CD4-positive, CD25-positive, alpha-beta regulatory T cell (primary cell): ENCODE results near the gene SH3TC2. TPM values are rescaled to one million over a fixed set of nuclear protein-coding genes. Genes with fewer than 3 reads are reported as not detected.

Experiments used
- ATAC-seq, 2 donors: fragments of 150-1000 bp; cut with Tn5 transposase; one replicate each; pipeline ENCODE4 v1.10.0; 2021; ENCODE audit warnings: low read depth in 2 of 2, moderate number of reproducible peaks in 2 of 2, moderate library complexity in 1 of 2
- DNase-seq, 3 donors: peaks; one replicate each; pipeline versions ENCODE4 v3.0.0 to v3.0.0-alpha.2; 2012 to 2022; ENCODE audit warnings: mixed read lengths in 1 of 3
- H3K27ac ChIP-seq: one replicate; pipeline ENCODE4 v1.7.0; 2013; ENCODE audit warnings: mild to moderate bottlenecking, low read length; ENCODE audit not compliant: insufficient read depth, poor library complexity, severe bottlenecking
- H3K27me3 ChIP-seq: one replicate; pipeline ENCODE4 v1.7.0; 2013; ENCODE audit warnings: low read length; ENCODE audit not compliant: control insufficient read depth, insufficient read depth
- H3K36me3 ChIP-seq: one replicate; pipeline ENCODE4 v1.7.0; 2013; ENCODE audit warnings: mild to moderate bottlenecking, low read length, moderate library complexity; ENCODE audit not compliant: control insufficient read depth, insufficient read depth
- H3K4me1 ChIP-seq: 2 replicates; pipeline ENCODE4 v1.7.0; 2013; ENCODE audit warnings: mild to moderate bottlenecking, low read length; ENCODE audit not compliant: insufficient read depth, control insufficient read depth, poor library complexity, severe bottlenecking
- H3K4me3 ChIP-seq: one replicate; pipeline ENCODE4 v1.7.0; 2013; ENCODE audit warnings: low read depth, mild to moderate bottlenecking, low read length, moderate library complexity
- H3K9me3 ChIP-seq, 2 experiments: 1 replicate in 1 of 2; 2 replicates in 1 of 2; pipeline ENCODE4 v1.7.0; 2013; ENCODE audit warnings: low read length in 2 of 2, mild to moderate bottlenecking in 1 of 2, moderate library complexity in 1 of 2; ENCODE audit not compliant: control insufficient read depth in 2 of 2
- H3K27ac Mint-ChIP-seq, 3 donors: one replicate each; pipeline ENCODE4 v1.8.0; 2020 to 2022; ENCODE audit warnings: mild to moderate bottlenecking in 3 of 3, mixed read lengths in 3 of 3, moderate library complexity in 2 of 3
- H3K27me3 Mint-ChIP-seq: one replicate; pipeline ENCODE4 v1.8.0; 2022; ENCODE audit warnings: mild to moderate bottlenecking, mixed read lengths
- H3K36me3 Mint-ChIP-seq: one replicate; pipeline ENCODE4 v1.8.0; 2020; ENCODE audit warnings: mixed read lengths
- H3K4me1 Mint-ChIP-seq, 4 donors: one replicate each; pipeline ENCODE4 v1.8.0; 2020 to 2022; ENCODE audit warnings: mixed read lengths in 4 of 4, mild to moderate bottlenecking in 1 of 4
- H3K4me3 Mint-ChIP-seq, 4 donors: one replicate each; pipeline ENCODE4 v1.8.0; 2020 to 2022; ENCODE audit warnings: mild to moderate bottlenecking in 4 of 4, mixed read lengths in 4 of 4, moderate library complexity in 3 of 4
- H3K9me3 Mint-ChIP-seq, 7 donors: one replicate each; pipeline ENCODE4 v1.8.0; 2020 to 2022; ENCODE audit warnings: mixed read lengths in 7 of 7, mild to moderate bottlenecking in 3 of 7, moderate library complexity in 2 of 7
- polyA plus RNA-seq, 4 donors: library from polyadenylated mRNA; unstranded; fragments of 300-500 nt; fragmentation: Illumina TruSeq; gene quantifications; one replicate each; pipeline ENCODE4 v1.2.3, GENCODE V29; 2021
- total RNA-seq: library from RNA; stranded (reverse); gene quantifications from one replicate; pipeline ENCODE4 v1.2.3, GENCODE V29; 2022

Gene SH3TC2
- total and polyA plus RNA-seq, 5 donors from 2014 or later = 0.69 TPM; not detected in 4

DNA sequence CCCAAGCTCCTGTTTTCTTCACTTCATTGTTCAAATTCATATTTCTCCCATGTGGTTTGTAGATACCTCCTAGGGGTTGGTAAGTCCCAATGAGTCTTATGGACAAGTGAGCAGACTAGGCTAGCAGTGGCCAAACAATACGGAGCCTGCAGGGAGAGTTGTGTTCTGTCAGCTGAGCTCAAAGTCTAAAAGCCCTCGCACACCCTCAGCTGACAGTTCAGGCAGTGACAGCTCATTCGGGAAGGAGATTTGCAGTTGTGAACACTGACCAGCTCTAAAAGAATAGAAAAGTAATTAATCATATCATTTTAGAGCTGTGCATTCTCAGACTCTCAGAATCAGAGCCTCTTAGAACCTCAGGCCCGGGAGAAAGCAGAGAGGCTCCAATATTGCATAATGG lies 95.1 kb downstream of the SH3TC2 start:
- ATAC-seq = no peak
- no peak overlapping the region for H3K27ac Mint-ChIP-seq

DNA sequence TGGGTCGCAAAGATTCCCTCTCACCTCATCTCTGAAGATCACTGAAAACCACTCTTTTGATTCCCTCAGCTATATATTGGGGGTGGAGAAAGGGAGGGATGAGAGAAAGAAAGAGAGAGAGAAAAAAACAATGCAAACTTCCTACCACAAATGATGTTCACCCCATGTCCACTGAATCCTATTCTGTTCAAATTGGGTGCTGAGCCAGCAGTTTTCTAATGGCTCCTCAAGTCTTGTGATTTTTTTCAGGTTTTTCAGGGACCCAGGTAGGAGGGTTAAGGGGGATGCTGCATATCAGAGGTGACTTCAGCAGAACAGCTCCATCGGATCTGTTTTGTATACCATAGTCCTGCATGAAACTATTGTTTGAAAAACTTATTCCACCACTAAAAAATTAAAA lies 95.9 kb downstream of the SH3TC2 start:
- no peak for ATAC-seq

More for the DNA sequence above, 95.1 kb downstream of the SH3TC2 start:
- H3K9me3 ChIP-seq = no peaks in the 10 kb centered on the region
- no peak overlapping the region for H3K4me3 ChIP-seq
- H3K27me3 ChIP-seq = no peaks in the 10 kb centered on the region
- H3K36me3 ChIP-seq = no peaks in the 10 kb centered on the region
- Mint-ChIP-seq H3K36me3 (no peaks in the 10 kb centered on the region), H3K9me3 (no peaks in the 10 kb centered on the region), H3K4me1 (peaks cover 0 to 4% (median 0%) of the 10 kb centered on the region in 4 donors), H3K27me3 (peaks cover 5% of the 10 kb centered on the region), H3K4me3 (no peak overlapping the region)
- DNase-seq = no peak
- H3K4me1 ChIP-seq = no peaks in the 10 kb centered on the region
- H3K27ac ChIP-seq = no peak overlapping the region

DNA sequence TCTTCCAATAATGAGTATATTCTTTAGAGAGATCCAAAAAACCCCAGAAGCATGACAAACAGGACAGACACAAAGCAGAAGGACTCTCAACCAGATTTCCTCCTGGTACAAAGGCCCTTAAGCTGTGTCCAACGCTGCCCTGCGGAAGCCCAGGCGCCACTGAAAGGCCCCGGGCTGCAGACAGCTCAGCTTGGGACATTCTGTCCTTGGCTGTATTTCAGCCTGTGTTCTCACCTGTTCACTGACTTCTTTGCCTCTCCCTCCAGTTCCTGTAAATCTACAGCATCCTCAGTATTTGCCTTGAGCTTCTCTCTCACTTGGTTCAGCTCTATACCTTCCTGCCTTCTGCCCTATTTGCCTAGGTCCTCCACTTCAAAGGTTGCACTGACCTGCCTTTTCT lies 96.5 kb downstream of the SH3TC2 start:
- DNase-seq (no peak), ATAC-seq (no peak)
- H3K4me3 ChIP-seq = no peak overlapping the region
- Mint-ChIP-seq H3K36me3 (no peaks in the 10 kb centered on the region), H3K27me3 (peaks cover 5% of the 10 kb centered on the region), H3K9me3 (no peaks in the 10 kb centered on the region), H3K4me3 (no peak overlapping the region), H3K27ac (no peak overlapping the region), H3K4me1 (peaks cover 0 to 4% (median 0%) of the 10 kb centered on the region in 4 donors)
- no peak overlapping the region for H3K27ac ChIP-seq
- no peaks in the 10 kb centered on the region for H3K9me3 ChIP-seq
- no peaks in the 10 kb centered on the region for H3K4me1 ChIP-seq
- no peaks in the 10 kb centered on the region for H3K36me3 ChIP-seq
- H3K27me3 ChIP-seq = no peaks in the 10 kb centered on the region

More for the DNA sequence above, 95.9 kb downstream of the SH3TC2 start:
- H3K36me3 ChIP-seq = no peaks in the 10 kb centered on the region
- Mint-ChIP-seq H3K4me1 (peaks cover 0 to 4% (median 0%) of the 10 kb centered on the region in 4 donors), H3K36me3 (no peaks in the 10 kb centered on the region), H3K27ac (no peak overlapping the region), H3K27me3 (peaks cover 5% of the 10 kb centered on the region), H3K9me3 (no peaks in the 10 kb centered on the region), H3K4me3 (no peak overlapping the region)
- H3K4me1 ChIP-seq = no peaks in the 10 kb centered on the region
- no peaks in the 10 kb centered on the region for H3K27me3 ChIP-seq
- no peak overlapping the region for H3K27ac ChIP-seq
- DNase-seq = no peak
- no peaks in the 10 kb centered on the region for H3K9me3 ChIP-seq
- H3K4me3 ChIP-seq = no peak overlapping the region

DNA sequence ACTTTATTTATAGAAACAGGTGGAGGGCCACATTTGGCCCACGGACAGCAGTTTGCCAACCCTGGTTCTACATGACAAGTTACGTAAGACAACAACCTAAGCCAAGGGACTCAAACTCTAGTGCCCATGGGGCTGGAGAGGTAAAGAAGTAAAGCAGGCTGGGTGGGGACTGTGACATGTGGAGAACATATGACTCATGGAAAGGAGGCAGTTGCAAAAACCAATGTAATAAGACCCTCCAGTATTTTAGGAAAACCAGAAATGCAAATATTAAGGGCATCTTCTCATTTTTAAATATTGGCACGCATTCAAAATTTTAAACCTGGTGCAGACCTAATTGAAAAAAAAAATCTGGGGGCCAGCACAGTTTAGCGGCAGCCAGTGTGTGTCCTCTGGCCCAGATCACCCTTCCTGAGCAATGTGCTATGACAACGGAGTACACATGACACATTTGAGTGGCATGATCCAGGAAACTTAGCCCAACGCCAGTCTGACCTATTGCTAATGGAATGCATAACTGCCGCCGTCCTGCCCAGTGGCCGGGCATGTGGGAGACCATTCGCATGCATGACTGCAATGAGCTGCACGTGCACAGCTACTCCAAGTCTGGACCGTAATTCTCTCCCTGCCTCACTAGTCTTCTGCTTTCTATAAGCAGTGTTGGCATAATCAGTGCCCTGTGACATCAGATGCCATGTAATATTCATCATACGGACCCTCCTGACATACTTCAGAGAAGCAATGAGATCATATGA lies 97.2 kb downstream of the SH3TC2 start:
- H3K27ac Mint-ChIP-seq = no peak overlapping the region
- H3K27me3 Mint-ChIP-seq = peaks cover 5% of the 10 kb centered on the region
- H3K4me3 ChIP-seq = no peak overlapping the region
- no peaks in the 10 kb centered on the region for H3K36me3 ChIP-seq
- DNase-seq = no peak
- no peaks in the 10 kb centered on the region for H3K36me3 Mint-ChIP-seq
- no peak overlapping the region for H3K4me3 Mint-ChIP-seq
- H3K9me3 Mint-ChIP-seq = no peaks in the 10 kb centered on the region
- H3K9me3 ChIP-seq = no peaks in the 10 kb centered on the region
- H3K27ac ChIP-seq = no peak overlapping the region
- no peaks in the 10 kb centered on the region for H3K4me1 ChIP-seq
- ATAC-seq = no peak
- H3K4me1 Mint-ChIP-seq = peaks cover 0 to 4% (median 0%) of the 10 kb centered on the region in 4 donors
- H3K27me3 ChIP-seq = no peaks in the 10 kb centered on the region

DNA sequence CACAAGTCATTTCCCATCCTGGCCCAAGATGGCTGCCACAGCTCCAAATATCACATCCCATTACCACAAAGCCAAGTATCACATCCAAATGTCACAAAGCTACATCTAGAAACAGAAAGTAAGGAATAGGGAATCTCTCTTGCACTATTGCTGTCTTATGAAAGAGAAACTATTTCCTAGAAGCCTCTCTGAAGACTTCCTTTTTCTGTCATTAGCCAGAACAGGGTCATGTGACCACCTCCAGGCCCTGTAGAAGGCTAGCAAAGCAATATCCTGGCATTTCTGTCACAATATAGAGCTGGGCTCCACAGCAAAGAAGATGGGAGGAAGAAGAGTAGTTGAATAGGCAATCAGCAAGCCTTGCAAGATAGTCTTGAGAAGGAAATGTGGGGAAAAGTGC lies 99.2 kb downstream of the SH3TC2 start:
- no peak overlapping the region for H3K27ac Mint-ChIP-seq
- no peaks in the 10 kb centered on the region for H3K36me3 ChIP-seq
- no peaks in the 10 kb centered on the region for H3K27me3 ChIP-seq
- no peak overlapping the region for H3K4me3 ChIP-seq
- H3K27me3 Mint-ChIP-seq = peaks cover 5% of the 10 kb centered on the region
- H3K9me3 ChIP-seq = no peaks in the 10 kb centered on the region
- H3K9me3 Mint-ChIP-seq = no peaks in the 10 kb centered on the region
- ATAC-seq (peak in 1 of 2 donors; percentile 18), DNase-seq (peak in 1 of 3 donors; percentile 44)
- H3K4me1 ChIP-seq = no peaks in the 10 kb centered on the region
- H3K36me3 Mint-ChIP-seq = no peaks in the 10 kb centered on the region
- H3K4me1 Mint-ChIP-seq = peaks cover 0 to 4% (median 0%) of the 10 kb centered on the region in 4 donors
- H3K4me3 Mint-ChIP-seq = no peak overlapping the region
- H3K27ac ChIP-seq = no peak overlapping the region

DNA sequence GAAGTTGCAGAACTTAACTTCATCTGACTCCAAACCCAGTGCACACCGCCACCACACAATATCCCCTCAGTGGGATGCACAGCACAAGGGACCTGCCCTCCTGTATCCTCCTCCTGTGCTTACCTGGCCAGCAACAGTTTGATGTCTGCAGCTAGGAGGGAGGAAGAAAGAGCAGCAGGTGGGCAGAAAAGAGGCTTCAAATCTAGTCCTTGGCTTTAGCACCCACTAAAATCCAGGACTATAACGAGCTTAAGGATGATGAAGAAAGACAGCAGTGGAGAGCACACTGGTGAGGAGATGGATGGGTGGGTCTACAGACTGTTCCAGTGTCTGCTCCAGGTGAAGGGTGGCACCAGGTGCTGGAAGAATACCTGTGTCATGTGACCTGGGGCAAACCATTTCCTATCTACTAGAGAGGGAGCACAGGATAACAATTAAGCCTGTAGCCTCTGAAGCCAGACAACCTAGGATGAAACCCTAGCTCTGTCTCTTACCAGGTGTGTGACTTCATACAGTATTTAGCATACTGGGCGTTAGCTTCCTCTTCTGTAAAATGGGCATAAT lies 100.0 kb downstream of the SH3TC2 start:
- Mint-ChIP-seq H3K9me3 (no peaks in the 10 kb centered on the region), H3K4me3 (no peak overlapping the region)
- ATAC-seq = no peak

DNA sequence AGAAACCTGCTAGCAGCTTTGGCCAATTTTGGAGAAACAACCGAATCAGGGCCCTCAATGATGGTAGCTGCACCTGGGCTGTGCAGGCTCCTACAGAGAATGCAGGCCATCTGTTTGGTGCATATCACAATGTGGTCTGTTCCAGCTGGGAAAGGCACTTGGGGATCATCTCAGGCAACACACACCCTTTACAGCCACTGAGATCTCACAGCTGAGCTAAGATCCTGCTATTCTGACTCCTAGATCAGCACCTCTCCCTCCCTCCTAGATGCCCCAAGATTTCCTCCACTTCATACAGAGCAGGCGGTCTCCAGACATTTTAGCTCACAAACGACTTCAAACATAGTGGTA lies 100.7 kb downstream of the SH3TC2 start:
- Histone ChIP-seq H3K27ac (no peak overlapping the region), H3K36me3 (no peaks in the 10 kb centered on the region), H3K4me1 (no peaks in the 10 kb centered on the region), H3K9me3 (no peaks in the 10 kb centered on the region), H3K4me3 (no peak overlapping the region), H3K27me3 (no peaks in the 10 kb centered on the region)
- peaks cover 5% of the 10 kb centered on the region for H3K27me3 Mint-ChIP-seq
- H3K36me3 Mint-ChIP-seq = no peaks in the 10 kb centered on the region
- DNase-seq (no peak), ATAC-seq (no peak)
- H3K4me1 Mint-ChIP-seq = peaks cover 0 to 4% (median 0%) of the 10 kb centered on the region in 4 donors
- H3K27ac Mint-ChIP-seq = no peak overlapping the region
- no peak overlapping the region for H3K4me3 Mint-ChIP-seq
- no peaks in the 10 kb centered on the region for H3K9me3 Mint-ChIP-seq

More for the DNA sequence above, 100.0 kb downstream of the SH3TC2 start:
- no peak for DNase-seq
- Histone ChIP-seq H3K27me3 (no peaks in the 10 kb centered on the region), H3K9me3 (no peaks in the 10 kb centered on the region), H3K4me3 (no peak overlapping the region), H3K4me1 (no peaks in the 10 kb centered on the region), H3K36me3 (no peaks in the 10 kb centered on the region), H3K27ac (no peak overlapping the region)
- H3K27me3 Mint-ChIP-seq = peaks cover 5% of the 10 kb centered on the region
- H3K36me3 Mint-ChIP-seq = no peaks in the 10 kb centered on the region
- H3K4me1 Mint-ChIP-seq = peaks cover 0 to 4% (median 0%) of the 10 kb centered on the region in 4 donors
- no peak overlapping the region for H3K27ac Mint-ChIP-seq
